Iris pigment epithelial cell (primary cell): ENCODE measurements around the gene ANXA3.
A peak's percentile ranks its signal among the peaks of the same experiment; 100 is the strongest.

ENCODE experiments used
- DNase-seq: peaks from one replicate; pipeline ENCODE4 v3.0.0-alpha.2; 2011; ENCODE audit warnings: low read depth

Gene ANXA3

DNA sequence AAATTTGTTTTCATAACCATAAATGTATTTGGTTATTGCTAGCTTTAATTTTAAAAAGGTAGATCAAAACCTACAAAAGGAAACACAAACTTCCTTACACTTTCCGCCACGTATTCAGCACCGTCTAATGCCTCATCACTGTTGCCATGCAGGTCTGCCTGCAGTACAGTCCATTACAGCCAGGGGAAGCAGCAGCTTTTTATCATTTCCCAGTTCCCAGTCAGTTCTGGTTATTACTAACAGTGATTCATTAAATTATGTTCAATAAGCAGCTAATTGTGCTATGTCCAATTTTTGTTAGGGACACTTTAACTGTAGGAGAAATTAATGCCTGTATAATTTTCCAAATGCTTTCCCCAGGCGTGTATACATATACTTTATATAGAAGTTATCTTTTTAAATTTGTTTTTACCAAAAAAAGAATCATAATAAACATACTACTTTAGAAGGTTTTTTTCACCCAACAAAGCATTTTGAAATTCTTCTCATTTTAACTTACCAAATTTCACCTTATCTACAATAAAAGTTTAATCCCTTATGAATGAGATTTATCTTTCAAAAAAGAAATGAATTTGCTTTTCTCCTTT, 93.3 kb downstream of the ANXA3 start:
- peak; percentile 92 for DNase-seq

DNA sequence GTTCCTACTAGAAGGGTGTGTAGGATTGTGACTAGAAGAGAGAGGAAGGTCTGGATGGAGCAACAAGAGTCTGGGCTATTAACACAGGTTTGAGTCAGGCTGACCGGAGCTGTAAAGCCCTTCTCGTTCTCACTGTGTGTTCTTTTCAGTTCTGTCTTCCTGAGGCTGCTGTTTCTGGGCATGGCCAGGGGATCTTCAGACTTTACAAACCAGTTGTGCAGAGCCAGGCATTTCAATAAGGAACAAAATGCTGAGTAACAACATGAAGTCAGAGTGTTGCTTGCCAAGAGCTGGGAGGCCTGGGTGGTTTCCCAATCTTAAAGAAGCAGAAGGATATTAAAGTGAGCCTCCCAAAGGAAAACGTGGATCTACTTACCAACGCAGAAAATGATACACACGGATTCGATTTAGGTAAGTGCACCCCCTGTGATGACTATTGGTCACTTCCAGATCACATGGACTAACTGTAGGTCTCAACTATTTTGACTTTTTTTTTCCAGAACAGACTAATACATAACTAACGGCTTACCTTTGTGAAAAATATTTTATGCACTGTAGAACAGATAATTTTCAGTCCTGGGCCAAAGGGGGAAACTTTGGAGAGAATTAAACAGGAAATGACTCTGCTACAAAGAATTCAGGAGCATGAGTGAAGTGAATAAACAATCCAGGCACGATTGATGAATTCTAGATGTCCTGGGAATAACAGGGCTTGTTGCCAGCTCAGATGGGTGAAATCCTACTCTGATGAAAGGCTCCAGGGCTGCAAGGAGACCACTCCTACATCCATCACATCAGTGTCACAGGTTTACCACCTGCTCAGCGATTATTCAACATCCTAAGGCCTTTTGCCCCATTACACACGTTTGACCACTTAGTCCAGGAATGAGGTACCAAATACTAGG, 94.5 kb downstream of the ANXA3 start:
- DNase-seq, result peak; percentile 94

DNA sequence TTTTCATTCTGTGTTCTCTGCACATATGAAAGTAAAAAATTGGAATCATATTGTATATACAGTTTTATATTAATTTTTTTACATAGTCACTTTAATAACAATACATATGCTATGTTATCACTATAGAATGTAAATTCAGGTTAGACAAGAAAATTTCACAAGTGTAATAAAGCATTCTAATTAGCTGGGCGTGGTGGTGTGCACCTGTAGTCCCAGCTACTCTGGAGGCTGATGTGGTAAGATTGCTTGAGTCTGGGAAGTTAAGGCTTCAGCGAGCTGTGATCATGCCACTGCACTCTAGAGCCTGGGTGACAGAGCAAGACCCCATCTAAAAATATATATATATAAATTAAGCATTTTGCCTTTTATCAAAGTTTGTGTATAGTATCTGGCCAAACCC, 95.7 kb downstream of the ANXA3 start:
- no peak for DNase-seq

DNA sequence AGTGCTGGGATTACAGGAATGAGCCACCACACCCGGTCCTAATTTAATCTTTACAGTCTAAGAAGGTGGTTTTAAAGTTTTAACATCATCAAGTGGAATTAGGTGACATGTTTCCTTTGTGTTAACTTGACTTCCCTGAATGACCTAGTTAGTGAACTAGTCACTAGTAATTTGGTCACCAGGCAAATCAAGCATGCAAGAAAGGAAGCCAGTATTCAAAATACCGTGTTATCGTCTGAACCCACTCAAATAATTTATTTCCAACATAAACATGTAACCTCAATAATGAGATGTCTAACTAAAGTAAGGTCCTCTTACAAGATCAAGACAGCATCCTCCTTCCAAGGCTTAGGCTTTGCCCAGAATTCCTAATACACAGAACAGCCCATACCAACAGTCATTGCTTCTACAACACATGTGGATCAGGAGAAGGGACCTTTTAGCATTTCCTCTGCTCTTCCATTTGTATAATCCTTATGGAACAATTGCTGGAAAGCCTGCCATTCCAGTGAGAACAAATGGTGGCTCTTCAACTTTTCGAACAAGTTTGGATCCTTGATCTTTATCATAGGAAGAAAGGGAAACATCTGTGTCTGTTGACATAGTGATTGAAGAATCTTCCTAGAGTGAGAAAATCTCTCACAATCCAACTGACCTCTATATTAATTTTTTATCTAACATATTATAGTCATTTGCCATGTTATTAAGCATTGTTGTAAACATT, 97.2 kb downstream of the ANXA3 start:
- DNase-seq, result no peak

DNA sequence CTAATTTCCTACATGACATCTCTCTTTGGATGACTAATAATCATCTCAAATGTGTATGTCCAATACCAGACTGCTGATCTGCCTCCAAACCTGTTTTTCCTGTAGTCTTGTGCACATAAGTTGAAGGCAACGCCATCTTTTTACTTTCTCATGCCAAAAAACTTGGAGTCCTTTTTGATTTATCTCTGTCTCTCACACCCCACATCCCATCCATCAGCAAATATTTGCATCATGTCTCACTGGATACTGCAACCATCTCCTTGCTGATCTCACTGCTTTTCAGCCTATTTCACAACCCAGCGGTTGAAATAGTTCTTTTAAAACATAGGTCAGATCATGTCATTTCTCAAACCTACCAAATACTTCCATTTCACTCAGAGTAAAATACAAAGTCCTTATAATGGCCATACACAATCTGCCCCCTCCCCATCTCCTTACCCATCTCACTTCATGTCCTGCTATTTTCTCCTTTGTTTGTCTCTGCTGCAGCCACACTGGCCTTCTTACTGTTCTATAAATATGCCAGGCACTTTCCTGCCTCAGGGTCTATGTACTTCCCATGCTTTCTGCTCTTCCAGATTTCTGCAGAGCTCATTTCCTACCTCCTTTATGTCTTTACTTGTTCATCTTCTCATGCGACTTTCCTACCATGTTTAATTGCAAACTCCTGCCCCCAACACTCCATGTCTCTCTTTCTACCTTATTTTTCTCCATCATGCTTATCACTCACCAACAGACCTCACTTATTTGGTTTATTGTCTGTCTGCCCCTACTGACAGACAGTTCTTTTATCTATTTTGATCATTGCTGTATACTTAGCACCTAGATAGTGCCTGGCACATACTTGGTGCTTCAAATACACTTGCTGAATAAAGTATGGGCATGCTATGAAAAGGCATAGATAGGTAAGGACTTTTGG, 98.8 kb downstream of the ANXA3 start:
- DNase-seq, result peak; percentile 95

DNA sequence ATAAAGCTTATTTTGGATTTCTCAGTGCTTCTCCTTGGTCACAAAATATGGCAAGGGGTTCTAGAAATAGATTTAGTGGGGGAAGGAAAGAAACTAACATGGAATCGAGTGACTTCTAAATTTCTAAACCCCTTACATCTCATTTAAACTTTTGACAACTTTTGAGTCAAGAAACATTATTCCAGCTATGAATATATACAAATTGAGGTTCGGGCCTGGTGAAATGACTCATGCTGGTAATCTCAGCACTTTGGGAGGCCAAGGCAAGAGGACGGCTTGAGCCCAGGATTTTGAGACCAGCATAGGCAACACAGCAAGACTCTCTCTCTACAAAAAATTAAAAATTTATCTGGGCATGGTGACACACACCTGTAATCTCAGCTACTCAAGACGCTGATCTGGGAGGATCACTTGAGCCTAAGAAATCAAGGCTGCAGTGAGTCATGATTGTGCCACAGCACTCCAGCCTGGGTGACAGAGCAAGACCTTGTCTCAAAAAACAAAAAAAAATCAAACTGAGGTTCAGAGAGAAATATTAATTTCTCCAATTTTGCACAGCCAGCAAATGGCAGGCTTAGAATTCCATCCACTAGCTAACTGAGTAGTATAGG, 99.8 kb downstream of the ANXA3 start:
- DNase-seq, result no peak

DNA sequence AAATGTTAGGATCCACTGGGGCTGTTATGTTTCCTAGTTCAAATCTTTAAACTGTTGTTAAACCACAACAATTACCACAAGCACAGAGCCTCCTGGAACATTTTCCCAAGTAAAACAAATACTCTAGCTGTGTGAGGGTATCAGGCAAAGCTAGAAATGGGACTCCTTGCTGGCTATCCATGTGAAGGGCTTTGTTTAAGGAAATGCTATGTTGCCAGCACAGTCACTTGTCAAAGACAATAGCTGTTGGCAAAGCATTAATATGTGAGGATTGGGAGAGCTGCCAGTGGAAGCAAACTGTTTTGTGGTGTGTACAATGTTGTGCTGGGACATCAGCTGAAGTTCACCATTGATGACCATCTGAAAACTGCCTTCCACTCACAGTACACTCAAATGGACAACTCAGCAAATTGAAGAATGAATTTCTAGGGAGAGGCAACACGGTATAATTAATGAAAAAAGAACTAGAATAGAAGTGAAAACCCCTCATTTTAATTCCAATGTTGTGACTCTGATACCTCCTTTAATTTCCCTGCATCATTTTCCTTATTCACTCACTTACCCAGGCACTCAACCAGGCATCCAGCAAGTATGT, 100.8 kb downstream of the ANXA3 start:
- DNase-seq, result no peak

DNA sequence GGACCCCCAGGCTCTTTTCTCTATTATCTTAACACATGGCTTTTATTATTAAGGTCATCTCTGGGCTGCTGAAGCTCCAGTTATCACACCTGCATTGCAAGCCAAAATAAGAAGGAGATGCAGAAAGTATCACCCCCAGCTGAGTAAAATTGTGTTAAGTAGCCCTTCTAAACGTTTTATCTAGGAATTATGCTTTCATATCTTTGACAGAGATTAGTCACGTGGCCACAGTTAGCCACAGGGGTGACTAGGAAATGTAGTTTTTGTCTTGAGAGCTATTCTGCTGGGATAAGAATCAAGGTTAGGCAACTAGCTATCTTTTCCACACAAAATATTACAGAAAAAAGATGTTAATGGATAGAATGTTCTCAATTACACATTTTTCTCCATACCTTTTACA, 102.1 kb downstream of the ANXA3 start:
- DNase-seq, result no peak

DNA sequence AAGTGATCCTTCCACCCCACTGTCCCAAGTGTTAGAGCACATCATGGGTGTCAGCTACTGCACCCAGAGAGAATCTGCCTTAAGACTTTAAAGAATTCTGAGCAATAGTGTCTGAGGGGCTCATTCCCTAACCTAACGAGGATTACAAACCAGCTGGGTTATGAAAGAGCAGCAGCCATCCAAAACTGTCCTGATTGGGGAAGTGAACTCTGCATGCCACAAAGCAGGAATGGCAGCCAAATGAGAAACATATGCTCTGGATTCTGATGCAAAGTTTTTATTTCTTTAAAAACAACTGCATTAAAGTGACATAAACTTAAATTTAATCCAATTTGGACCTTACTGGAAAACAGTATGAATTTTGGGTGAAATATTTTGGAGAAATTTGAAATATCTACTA, 103.2 kb downstream of the ANXA3 start:
- no peak for DNase-seq

DNA sequence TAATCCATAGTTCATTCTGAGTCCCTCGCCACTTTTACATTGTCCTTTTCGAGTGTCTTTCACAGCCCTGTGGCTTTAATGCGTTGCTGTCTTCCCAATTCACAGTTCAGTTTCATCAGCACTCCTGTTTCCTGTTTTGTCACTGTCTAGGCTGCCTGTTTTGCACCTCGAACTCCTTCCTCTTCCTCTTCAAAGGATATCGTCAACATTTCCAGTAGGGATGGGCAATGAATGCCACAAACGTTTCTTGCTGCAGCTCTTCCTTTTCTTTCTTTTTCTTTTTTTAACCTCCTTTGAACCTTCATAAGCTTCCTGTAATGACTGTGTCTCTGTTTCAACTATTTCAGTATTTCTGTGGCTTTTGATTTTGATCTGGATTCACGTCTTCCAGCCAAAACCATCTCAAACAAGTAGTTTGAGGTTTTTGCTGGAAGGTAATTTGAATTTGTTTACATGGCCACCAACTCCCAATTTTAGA, 105.4 kb downstream of the ANXA3 start:
- no peak for DNase-seq

DNA sequence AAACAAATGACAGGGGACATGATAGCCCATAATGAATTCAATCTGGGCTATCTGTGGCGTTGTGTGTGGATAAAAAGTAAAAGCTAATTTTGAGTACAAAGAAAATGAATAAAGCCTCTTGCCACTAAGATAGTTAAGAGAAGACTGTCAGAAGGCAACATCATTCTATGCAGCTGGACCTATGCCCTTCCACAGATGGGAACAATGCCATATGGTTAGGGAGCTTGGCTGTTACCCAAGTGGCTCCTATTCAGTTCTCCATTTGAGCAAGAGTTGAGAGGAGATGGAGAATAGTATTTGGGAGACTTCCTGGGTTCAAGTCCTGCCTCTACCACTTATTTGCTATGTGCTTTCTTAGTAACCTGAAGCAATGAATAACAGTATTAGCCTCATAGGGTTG, 107.7 kb downstream of the ANXA3 start:
- DNase-seq, result no peak

DNA sequence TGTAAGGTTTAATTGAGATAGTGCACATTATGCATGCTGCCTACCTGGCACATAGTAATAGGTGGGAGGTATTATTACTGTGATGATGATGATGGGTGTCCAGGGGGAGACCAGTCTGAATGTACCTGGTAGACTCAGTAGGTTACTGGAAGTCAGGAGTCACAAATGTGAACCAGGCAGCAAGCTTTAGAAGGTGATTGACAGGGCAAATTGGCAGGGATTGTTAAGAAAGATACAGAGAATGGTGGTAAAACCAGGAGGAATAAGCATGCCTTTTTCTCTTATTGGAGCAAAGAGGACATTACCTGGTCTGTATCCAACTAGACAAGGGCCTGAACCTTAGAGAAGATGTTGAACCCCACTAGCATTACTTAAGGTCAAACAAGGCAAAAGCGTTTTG, 108.1 kb downstream of the ANXA3 start:
- no peak for DNase-seq
